VCaP (cell line): ENCODE data around the gene TYK2.

Source experiments
- H3K27ac ChIP-seq: fragments of 450-650 bp; 2 replicates; pipeline ENCODE4 v1.5.1; 2017
- TF ChIP-seq, protein P1 (sequence below): fragments of 450-650 bp; conservative IDR thresholded peaks from 2 replicates; pipeline ENCODE4 v1.5.1; 2017; ENCODE audit warnings: mild to moderate bottlenecking, moderate library complexity

Gene TYK2

DNA sequence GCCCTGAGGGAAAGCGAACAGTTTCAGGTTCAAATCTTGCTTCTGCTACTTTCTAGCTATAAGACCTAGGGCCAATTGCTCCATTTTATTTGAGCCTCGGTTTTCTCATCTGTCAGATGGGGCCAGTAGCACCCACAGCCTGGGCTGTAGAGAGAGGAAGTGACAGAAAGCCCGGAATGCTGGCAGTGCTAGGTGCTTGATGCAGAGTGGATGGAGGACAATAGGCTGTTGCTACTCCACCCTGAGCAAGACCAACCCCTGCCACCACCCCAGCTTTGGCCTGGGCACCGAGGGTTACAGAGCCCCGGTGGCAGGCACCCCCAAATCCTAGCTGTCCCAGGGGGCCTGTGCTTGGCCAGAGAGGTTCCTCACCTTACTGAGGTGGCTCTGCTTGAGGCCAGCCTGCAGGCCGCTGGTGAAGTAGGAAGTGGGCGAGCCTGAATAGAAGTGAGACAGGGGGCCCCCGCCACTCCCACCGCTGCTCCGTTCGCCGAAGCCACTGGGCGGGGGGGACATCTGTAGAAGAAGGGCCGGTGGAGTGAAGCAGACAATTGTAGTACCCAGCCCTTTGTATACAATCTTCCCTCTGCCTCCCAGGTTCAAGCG lies 62.4 kb downstream of the TYK2 start:
- TF ChIP-seq, protein P1, sequence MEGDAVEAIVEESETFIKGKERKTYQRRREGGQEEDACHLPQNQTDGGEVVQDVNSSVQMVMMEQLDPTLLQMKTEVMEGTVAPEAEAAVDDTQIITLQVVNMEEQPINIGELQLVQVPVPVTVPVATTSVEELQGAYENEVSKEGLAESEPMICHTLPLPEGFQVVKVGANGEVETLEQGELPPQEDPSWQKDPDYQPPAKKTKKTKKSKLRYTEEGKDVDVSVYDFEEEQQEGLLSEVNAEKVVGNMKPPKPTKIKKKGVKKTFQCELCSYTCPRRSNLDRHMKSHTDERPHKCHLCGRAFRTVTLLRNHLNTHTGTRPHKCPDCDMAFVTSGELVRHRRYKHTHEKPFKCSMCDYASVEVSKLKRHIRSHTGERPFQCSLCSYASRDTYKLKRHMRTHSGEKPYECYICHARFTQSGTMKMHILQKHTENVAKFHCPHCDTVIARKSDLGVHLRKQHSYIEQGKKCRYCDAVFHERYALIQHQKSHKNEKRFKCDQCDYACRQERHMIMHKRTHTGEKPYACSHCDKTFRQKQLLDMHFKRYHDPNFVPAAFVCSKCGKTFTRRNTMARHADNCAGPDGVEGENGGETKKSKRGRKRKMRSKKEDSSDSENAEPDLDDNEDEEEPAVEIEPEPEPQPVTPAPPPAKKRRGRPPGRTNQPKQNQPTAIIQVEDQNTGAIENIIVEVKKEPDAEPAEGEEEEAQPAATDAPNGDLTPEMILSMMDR: no peak
- H3K27ac ChIP-seq: no peak overlapping the region

DNA sequence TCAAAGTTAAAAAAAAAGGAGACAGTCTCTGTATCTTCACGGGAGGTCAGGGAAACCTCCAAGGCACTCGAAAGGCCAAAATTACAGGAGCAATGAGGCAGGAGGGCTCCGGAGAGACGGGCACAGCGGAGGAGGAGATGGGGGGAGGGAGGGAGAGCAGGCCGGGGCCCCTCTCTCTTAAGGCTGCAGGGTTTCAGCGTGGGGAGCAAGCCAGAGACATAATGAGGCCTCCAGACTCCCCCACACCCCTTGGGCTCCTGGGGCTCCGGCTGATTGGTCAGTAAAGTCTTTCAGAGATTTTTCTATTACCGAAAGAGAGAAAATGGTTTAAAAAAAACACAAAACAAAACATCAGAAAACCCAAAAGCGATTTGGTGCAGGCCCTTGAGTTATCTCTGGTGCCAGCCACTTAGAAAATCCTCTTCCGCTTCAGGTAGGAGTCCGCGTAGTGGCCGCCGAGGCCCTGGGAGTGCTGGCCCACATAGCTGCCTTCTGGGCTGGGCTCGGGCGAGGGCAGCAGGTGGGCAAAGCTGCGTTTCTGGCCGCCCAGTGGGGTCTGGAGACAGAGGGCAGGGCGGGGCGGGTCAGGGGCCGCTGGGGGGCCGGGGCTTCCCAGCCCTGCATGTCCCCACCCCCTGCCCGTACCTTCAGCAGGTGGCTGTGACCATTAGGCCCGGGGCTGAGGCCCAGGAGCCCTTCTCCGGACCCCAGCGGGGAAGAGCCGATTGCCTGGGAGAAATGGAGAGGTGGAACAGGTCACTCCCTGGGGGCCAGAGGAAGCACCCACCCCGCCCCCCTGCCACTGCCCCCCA lies 63.1 kb downstream of the TYK2 start:
- no peak overlapping the region for H3K27ac ChIP-seq
- TF ChIP-seq, protein P1: no peak

DNA sequence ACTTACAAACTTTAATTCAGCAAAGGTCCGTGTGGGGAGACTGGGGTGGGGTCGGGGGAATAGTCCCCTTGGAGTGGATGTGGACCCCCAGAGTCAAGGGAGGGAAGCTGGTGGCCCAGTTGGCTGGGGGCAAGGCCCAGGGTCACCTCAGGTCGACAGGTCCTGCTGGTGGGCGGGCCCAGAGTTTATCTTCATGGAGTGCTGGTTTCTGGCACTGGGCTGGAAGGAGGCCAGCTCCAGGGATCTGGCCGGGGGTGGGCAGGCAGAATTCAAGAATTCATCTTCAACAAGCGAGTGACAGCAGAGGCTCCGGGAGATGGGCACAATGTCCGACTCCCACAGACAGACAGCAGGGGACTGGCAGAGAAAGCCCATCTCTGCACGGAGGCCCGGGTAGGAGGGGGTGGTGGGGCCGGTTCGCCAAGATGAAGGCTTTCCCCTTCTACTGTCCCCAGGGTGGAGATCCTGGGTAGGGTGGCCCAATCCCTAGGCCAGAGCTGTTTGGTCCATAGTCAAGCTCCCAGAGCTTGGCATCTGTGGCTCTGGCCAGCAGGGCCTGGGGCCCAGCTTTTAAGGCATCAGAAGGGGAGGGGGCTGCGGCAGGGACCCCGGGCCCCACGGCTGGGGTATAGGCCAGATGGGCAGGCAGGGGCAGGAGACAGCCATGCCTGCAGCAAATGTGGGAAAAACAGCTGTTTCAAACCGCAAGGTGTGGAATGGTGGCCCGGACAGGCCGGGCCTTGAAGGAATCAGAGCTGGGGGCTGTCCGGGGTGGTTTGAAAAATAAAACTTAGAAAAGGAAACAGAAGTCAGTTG lies 63.9 kb downstream of the TYK2 start:
- H3K27ac ChIP-seq: peak overlapping the region; percentile 66
- TF ChIP-seq, protein P1: no peak

DNA sequence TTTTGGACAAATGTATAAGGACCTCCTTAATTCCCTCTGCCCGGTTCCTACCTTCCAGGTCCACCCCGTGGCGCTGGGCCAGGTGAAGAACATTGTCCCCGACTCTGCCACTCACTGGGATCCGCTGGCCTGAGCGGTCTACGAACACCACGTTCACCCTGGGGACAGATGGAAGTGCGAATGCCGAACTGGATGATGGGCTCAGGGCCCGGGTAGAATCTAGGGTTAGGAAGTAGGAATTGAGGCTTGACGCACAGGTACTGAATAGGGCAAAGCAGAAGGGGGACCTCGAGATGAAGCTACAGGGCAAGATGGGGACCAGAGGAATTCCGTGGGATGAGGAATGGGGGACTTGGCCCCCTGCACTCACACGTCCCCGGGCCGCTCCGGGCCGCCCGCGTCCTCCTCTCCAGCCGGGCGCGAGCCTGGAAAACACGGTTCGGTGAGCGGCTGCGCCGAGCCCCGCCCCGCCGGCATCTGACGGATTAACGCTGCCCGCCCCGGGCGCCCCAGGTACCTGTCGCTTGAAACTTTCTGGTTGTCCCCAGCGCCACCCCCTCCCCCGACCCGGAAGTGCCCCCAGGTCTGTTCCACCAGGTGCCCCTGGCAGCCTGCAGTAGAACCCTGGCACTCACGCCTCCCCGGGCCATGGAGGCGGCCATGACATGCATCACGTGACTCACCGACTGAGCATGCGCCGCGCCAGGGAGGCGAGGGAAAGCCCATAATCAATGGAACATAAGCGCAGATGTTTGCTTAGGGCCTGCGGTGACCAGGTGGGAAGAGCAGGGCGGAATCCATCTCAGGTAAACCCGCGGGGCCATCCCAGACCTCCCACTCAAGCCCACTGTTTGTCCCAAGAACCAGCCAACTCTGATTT lies 64.8 kb downstream of the TYK2 start, which contains the start of gene FDX2:
TSS of gene FDX2 (minus strand) at position 681 of the 880 bp plus-strand sequence. CDS start at position 662, 19 bp downstream.
- peak within 1 kb of the TSS; percentile 66 for H3K27ac ChIP-seq
- TF ChIP-seq, protein P1: no peak

DNA sequence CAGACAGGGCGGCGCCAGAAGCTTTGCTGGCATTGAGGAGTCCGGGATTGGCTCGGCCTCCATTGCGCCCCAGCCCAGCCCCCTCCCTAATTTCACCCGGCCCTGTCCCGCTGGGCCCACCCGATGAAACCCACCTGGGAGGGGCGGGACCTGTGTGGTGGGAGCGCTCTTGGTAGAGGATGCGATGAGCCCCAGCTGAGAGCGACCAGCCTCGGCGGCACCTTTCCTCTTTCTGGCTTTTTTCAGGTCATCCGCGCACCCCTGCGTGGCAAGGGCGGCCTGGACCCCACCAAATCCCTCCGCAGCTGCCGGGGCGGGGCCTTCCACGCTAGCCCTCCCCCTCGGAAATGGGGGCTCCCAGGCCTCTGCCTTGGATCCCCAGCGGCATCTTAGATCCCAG lies 70.9 kb downstream of the TYK2 start, which contains the start of gene ZGLP1:
TSS of gene ZGLP1 (minus strand) at position 393 of the 400 bp plus-strand sequence.
- TF ChIP-seq, protein P1: no peak
- no peak within 1 kb of the TSS for H3K27ac ChIP-seq

DNA sequence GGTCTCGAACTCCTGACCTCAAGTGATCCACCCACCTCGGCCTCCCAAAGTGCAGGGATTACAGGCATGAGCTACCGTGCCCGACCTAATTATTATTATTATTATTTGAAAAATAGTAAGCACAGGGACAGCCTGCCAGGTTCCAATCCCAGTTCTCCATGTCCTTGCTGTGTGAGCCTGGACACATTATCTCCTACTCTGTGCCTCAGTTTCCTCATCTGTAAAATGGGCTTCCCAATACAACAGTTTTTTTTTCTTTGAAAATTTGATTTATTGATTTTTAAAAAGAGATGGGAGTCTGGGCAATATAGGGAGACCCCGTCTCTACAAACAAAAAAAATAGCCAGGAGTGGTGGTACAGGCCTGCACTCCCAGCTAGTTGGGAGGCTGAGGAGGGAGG lies 74.0 kb downstream of the TYK2 start:
- TF ChIP-seq, protein P1: no peak
- H3K27ac ChIP-seq: no peak overlapping the region
